Activated T-cell treated with anti-CD3 and anti-CD28 coated beads, Interleukin-2, amount 50 U/mL, for 4 hours (primary cell): Measurements from ENCODE around the gene RAMP1. TPM values are rescaled to one million over a fixed set of nuclear protein-coding genes. Genes with fewer than 3 reads are reported as not detected.
A peak's percentile ranks its signal among the peaks of the same experiment; 100 is the strongest.

Experiments used
- ATAC-seq, 2 donors: fragments of 200-7000 bp; cut with Tn5 transposase; one replicate each; pipeline ENCODE4 v1.10.0; 2021
- DNase-seq: peaks from one replicate; pipeline ENCODE4 v3.0.0-alpha.2; 2020
- H3K27me3 Mint-ChIP-seq: one replicate; pipeline ENCODE4 v1.8.0; 2021; ENCODE audit warnings: low read depth, mixed read lengths
- H3K36me3 Mint-ChIP-seq: one replicate; pipeline ENCODE4 v1.8.0; 2022; ENCODE audit warnings: mixed read lengths; ENCODE audit not compliant: insufficient read depth
- H3K4me1 Mint-ChIP-seq: one replicate; pipeline ENCODE4 v1.8.0; 2021; ENCODE audit warnings: low read depth, mixed read lengths
- H3K4me3 Mint-ChIP-seq: one replicate; pipeline ENCODE4 v1.8.0; 2021; ENCODE audit warnings: mild to moderate bottlenecking, moderate library complexity, mixed read lengths
- H3K9me3 Mint-ChIP-seq: one replicate; pipeline ENCODE4 v1.8.0; 2021; ENCODE audit warnings: mixed read lengths
- total RNA-seq, 3 donors: library from RNA; stranded (reverse); gene quantifications; one replicate each; pipeline ENCODE4 v1.2.1, GENCODE V29; 2021

RAMP1 gene
- total RNA-seq, 3 donors from 2014 or later: 0.43 to 0.53 (median 0.46) TPM

- Mint-ChIP-seq H3K4me3 (no peak overlapping the region), H3K36me3 (no peaks in the 10 kb centered on the region), H3K4me1 (peaks cover 8% of the 10 kb centered on the region), H3K27me3 (peaks cover 34% of the 10 kb centered on the region), H3K9me3 (no peaks in the 10 kb centered on the region)
- no peak for DNase-seq
- no peak for ATAC-seq
These were observed 1.6 kb upstream of the RAMP1 start for GRCh38 chr2:237857791-237858190.

GRCh38 chr2:237858294-237859081 is 935 bp upstream of the RAMP1 start:
- Mint-ChIP-seq H3K4me3 (peak overlapping the region; percentile 52), H3K4me1 (peaks cover 8% of the 10 kb centered on the region), H3K36me3 (no peaks in the 10 kb centered on the region), H3K27me3 (peaks cover 37% of the 10 kb centered on the region), H3K9me3 (no peaks in the 10 kb centered on the region)
- ATAC-seq (peak; percentile 66 to 74), DNase-seq (no peak)

- Mint-ChIP-seq H3K4me3 (no peak overlapping the region), H3K27me3 (peaks cover 39% of the 10 kb centered on the region), H3K4me1 (peaks cover 8% of the 10 kb centered on the region), H3K9me3 (no peaks in the 10 kb centered on the region), H3K36me3 (no peaks in the 10 kb centered on the region)
- DNase-seq (no peak), ATAC-seq (no peak)
These were observed 365 bp upstream of the RAMP1 start for GRCh38 chr2:237859082-237859433.

- Mint-ChIP-seq H3K36me3 (no peaks in the 10 kb centered on the region), H3K27me3 (peaks cover 47% of the 10 kb centered on the region), H3K4me3 (peak overlapping the region; percentile 60), H3K9me3 (no peaks in the 10 kb centered on the region), H3K4me1 (peaks cover 8% of the 10 kb centered on the region)
- no peak for ATAC-seq
- DNase-seq: no peak
These were observed 981 bp downstream of the RAMP1 start for GRCh38 chr2:237860273-237860935.

GRCh38 chr2:237861875-237862527 is 2.6 kb downstream of the RAMP1 start:
- Mint-ChIP-seq H3K27me3 (peaks cover 47% of the 10 kb centered on the region), H3K4me3 (no peak overlapping the region), H3K36me3 (no peaks in the 10 kb centered on the region), H3K4me1 (peaks cover 8% of the 10 kb centered on the region), H3K9me3 (no peaks in the 10 kb centered on the region)
- DNase-seq: no peak
- ATAC-seq: no peak

GRCh38 chr2:237862528-237862895 is 3.1 kb downstream of the RAMP1 start:
- H3K27me3 Mint-ChIP-seq: peaks cover 47% of the 10 kb centered on the region
- H3K4me1 Mint-ChIP-seq: peaks cover 8% of the 10 kb centered on the region
- DNase-seq (no peak), ATAC-seq (no peak)
- H3K36me3 Mint-ChIP-seq: no peaks in the 10 kb centered on the region
- H3K4me3 Mint-ChIP-seq: no peak overlapping the region
- no peaks in the 10 kb centered on the region for H3K9me3 Mint-ChIP-seq

GRCh38 chr2:237863102-237863511 is 3.7 kb downstream of the RAMP1 start:
- Mint-ChIP-seq H3K36me3 (no peaks in the 10 kb centered on the region), H3K27me3 (peaks cover 45% of the 10 kb centered on the region), H3K4me1 (peaks cover 8% of the 10 kb centered on the region), H3K4me3 (no peak overlapping the region), H3K9me3 (no peaks in the 10 kb centered on the region)
- no peak for DNase-seq
- ATAC-seq: no peak

- Mint-ChIP-seq H3K4me1 (peaks cover 7% of the 10 kb centered on the region), H3K36me3 (no peaks in the 10 kb centered on the region), H3K4me3 (no peak overlapping the region), H3K27me3 (peaks cover 41% of the 10 kb centered on the region), H3K9me3 (no peaks in the 10 kb centered on the region)
- DNase-seq: no peak
- no peak for ATAC-seq
These were observed 4.4 kb downstream of the RAMP1 start for GRCh38 chr2:237863689-237864443.

- Mint-ChIP-seq H3K27me3 (peaks cover 42% of the 10 kb centered on the region), H3K9me3 (no peaks in the 10 kb centered on the region), H3K36me3 (no peaks in the 10 kb centered on the region), H3K4me1 (peaks cover 12% of the 10 kb centered on the region), H3K4me3 (no peak overlapping the region)
- DNase-seq (no peak), ATAC-seq (no peak)
These were observed 5.1 kb downstream of the RAMP1 start for GRCh38 chr2:237864444-237864931.

- ATAC-seq: no peak
- Mint-ChIP-seq H3K9me3 (no peaks in the 10 kb centered on the region), H3K36me3 (no peaks in the 10 kb centered on the region), H3K4me1 (peaks cover 12% of the 10 kb centered on the region), H3K4me3 (no peak overlapping the region), H3K27me3 (peaks cover 45% of the 10 kb centered on the region)
- DNase-seq: no peak
These were observed 5.7 kb downstream of the RAMP1 start for GRCh38 chr2:237864940-237865622.

GRCh38 chr2:237865623-237866041 is 6.2 kb downstream of the RAMP1 start:
- Mint-ChIP-seq H3K27me3 (peaks cover 44% of the 10 kb centered on the region), H3K4me3 (no peak overlapping the region), H3K4me1 (peaks cover 10% of the 10 kb centered on the region), H3K9me3 (no peaks in the 10 kb centered on the region), H3K36me3 (no peaks in the 10 kb centered on the region)
- ATAC-seq: no peak
- DNase-seq: no peak

- Mint-ChIP-seq H3K4me1 (peaks cover 10% of the 10 kb centered on the region), H3K9me3 (no peaks in the 10 kb centered on the region), H3K27me3 (peaks cover 43% of the 10 kb centered on the region), H3K4me3 (no peak overlapping the region), H3K36me3 (no peaks in the 10 kb centered on the region)
- DNase-seq (no peak), ATAC-seq (no peak)
These were observed 6.7 kb downstream of the RAMP1 start for GRCh38 chr2:237866101-237866621.

GRCh38 chr2:237867465-237867864 is 8.0 kb downstream of the RAMP1 start:
- Mint-ChIP-seq H3K36me3 (no peaks in the 10 kb centered on the region), H3K4me3 (no peak overlapping the region), H3K4me1 (peaks cover 10% of the 10 kb centered on the region), H3K9me3 (no peaks in the 10 kb centered on the region), H3K27me3 (peaks cover 40% of the 10 kb centered on the region)
- DNase-seq (no peak), ATAC-seq (no peak)
